Measurements from ENCODE around the gene SETD3. TPM values are rescaled to one million over a fixed set of nuclear protein-coding genes. Genes with fewer than 3 reads are reported as not detected.

SETD3 gene
- total RNA-seq, 2 donors from 2014 or later, result 57.8 to 68.1 TPM

GRCh38 chr14:99382781-99383471, 97.7 kb downstream of the SETD3 start:
- H3K27me3 ChIP-seq (ENCODE audit: control insufficient read depth, insufficient read depth, low read length, poor library complexity, severe bottlenecking), result no peaks in the 10 kb centered on the region
- no peaks in the 10 kb centered on the region for H3K4me1 ChIP-seq (ENCODE audit: control insufficient read depth, insufficient read depth, low read length)
- H3K4me3 ChIP-seq (ENCODE audit: low read length), result no peak overlapping the region
- no peak for TF ChIP-seq CTCF (conservative IDR thresholded peaks at IDR 0.05)
- DNase-seq, result peak; percentile 38
- no peaks in the 10 kb centered on the region for H3K36me3 ChIP-seq (ENCODE audit: control insufficient read depth, insufficient read depth, low read length)
- WGBS, 2 experiments (ENCODE audit: insufficient coverage in 1 of 2, insufficient read length in 1 of 2), result 92 to 94% methylated on average over 15 to 18 of the region's 18 CpGs
- H3K4me3 Mint-ChIP-seq, result no peak overlapping the region
- H3K9me3 Mint-ChIP-seq, result no peaks in the 10 kb centered on the region
- no peaks in the 10 kb centered on the region for H3K4me1 Mint-ChIP-seq
- H3K27ac ChIP-seq (ENCODE audit: low read depth, low read length), result no peak overlapping the region
- H3K9me3 ChIP-seq (ENCODE audit: control insufficient read depth, low read length), result no peaks in the 10 kb centered on the region
- H3K27ac Mint-ChIP-seq, result no peak overlapping the region
- no peak overlapping the region for H3K9ac ChIP-seq (ENCODE audit: extremely low read depth, low read length, poor library complexity, severe bottlenecking)
- no peaks in the 10 kb centered on the region for H3K36me3 Mint-ChIP-seq (ENCODE audit: low read depth)
- H3K27me3 Mint-ChIP-seq (ENCODE audit: insufficient read depth), result peaks cover 29% of the 10 kb centered on the region

GRCh38 chr14:99382071-99382470, 98.6 kb downstream of the SETD3 start:
- Histone ChIP-seq H3K9ac (ENCODE audit: extremely low read depth, low read length, poor library complexity, severe bottlenecking) (no peak overlapping the region), H3K4me1 (ENCODE audit: control insufficient read depth, insufficient read depth, low read length) (no peaks in the 10 kb centered on the region), H3K36me3 (ENCODE audit: control insufficient read depth, insufficient read depth, low read length) (no peaks in the 10 kb centered on the region), H3K27me3 (ENCODE audit: control insufficient read depth, insufficient read depth, low read length, poor library complexity, severe bottlenecking) (no peaks in the 10 kb centered on the region), H3K9me3 (ENCODE audit: control insufficient read depth, low read length) (no peaks in the 10 kb centered on the region), H3K4me3 (ENCODE audit: low read length) (no peak overlapping the region), H3K27ac (ENCODE audit: low read depth, low read length) (no peak overlapping the region)
- 86% methylated on average over 15 to 16 of the region's 16 CpGs for WGBS, 2 experiments (ENCODE audit: insufficient coverage in 1 of 2, insufficient read length in 1 of 2)
- Mint-ChIP-seq H3K36me3 (ENCODE audit: low read depth) (no peaks in the 10 kb centered on the region), H3K4me3 (no peak overlapping the region), H3K27ac (no peak overlapping the region), H3K27me3 (ENCODE audit: insufficient read depth) (peaks cover 29% of the 10 kb centered on the region), H3K4me1 (no peaks in the 10 kb centered on the region), H3K9me3 (no peaks in the 10 kb centered on the region)
- peak; percentile 49 for DNase-seq
- TF ChIP-seq CTCF (conservative IDR thresholded peaks at IDR 0.05), result no peak

GRCh38 chr14:99381688-99382060, 99.0 kb downstream of the SETD3 start:
- H3K4me3 Mint-ChIP-seq, result no peak overlapping the region
- H3K4me1 ChIP-seq (ENCODE audit: control insufficient read depth, insufficient read depth, low read length), result no peaks in the 10 kb centered on the region
- no peak overlapping the region for H3K27ac Mint-ChIP-seq
- 91 to 97% methylated on average over 5 to 7 of the region's 8 CpGs for WGBS, 2 experiments (ENCODE audit: insufficient coverage in 1 of 2, insufficient read length in 1 of 2)
- H3K4me3 ChIP-seq (ENCODE audit: low read length), result no peak overlapping the region
- H3K4me1 Mint-ChIP-seq, result no peaks in the 10 kb centered on the region
- H3K9ac ChIP-seq (ENCODE audit: extremely low read depth, low read length, poor library complexity, severe bottlenecking), result no peak overlapping the region
- H3K36me3 Mint-ChIP-seq (ENCODE audit: low read depth), result no peaks in the 10 kb centered on the region
- DNase-seq, result peak; percentile 40
- H3K27me3 ChIP-seq (ENCODE audit: control insufficient read depth, insufficient read depth, low read length, poor library complexity, severe bottlenecking), result no peaks in the 10 kb centered on the region
- TF ChIP-seq CTCF (conservative IDR thresholded peaks at IDR 0.05), result no peak
- H3K9me3 ChIP-seq (ENCODE audit: control insufficient read depth, low read length), result no peaks in the 10 kb centered on the region
- no peaks in the 10 kb centered on the region for H3K9me3 Mint-ChIP-seq
- H3K27me3 Mint-ChIP-seq (ENCODE audit: insufficient read depth), result peaks cover 29% of the 10 kb centered on the region
- no peaks in the 10 kb centered on the region for H3K36me3 ChIP-seq (ENCODE audit: control insufficient read depth, insufficient read depth, low read length)
- no peak overlapping the region for H3K27ac ChIP-seq (ENCODE audit: low read depth, low read length)
